H1 (cell line): ENCODE data around the gene FBXO2. TPM values are rescaled to one million over a fixed set of nuclear protein-coding genes. Genes with fewer than 3 reads are reported as not detected.

Experiments used
- CTCF ChIA-PET: fragments of 300-600 bp; sonication (Branson Sonifier 250); formaldehyde crosslinking; loops from one replicate; lab custom pipeline; 2021; ENCODE audit not compliant: partially characterized antibody; lab: Charles Lee
- POLR2A ChIA-PET: fragments of 300-600 bp; sonication (Branson Sonifier 250); formaldehyde crosslinking; loops from one replicate; lab custom pipeline; 2021; ENCODE audit warnings: inconsistent platforms; ENCODE audit not compliant: partially characterized antibody; lab: Charles Lee
- DNase-seq, 2 experiments: peaks; one replicate each; pipeline versions ENCODE4 v3.0.0 to v3.0.0-alpha.2; 2010 to 2022; ENCODE audit warnings: low spot score in 2 of 2, low read depth in 1 of 2, mixed read lengths in 1 of 2
- FAIRE-seq: peaks from 2 replicates; lab custom pipeline; 2011; peaks lifted over from hg19 to GRCh38; lab: Jason Lieb, UNC
- H2AFZ ChIP-seq: 2 replicates; pipeline ENCODE4 v1.8.1; 2012; ENCODE audit warnings: low read length, inconsistent platforms
- H2AK5ac ChIP-seq: 2 replicates; pipeline ENCODE4 v1.6.1; 2013; ENCODE audit warnings: low read depth, low read length
- H2BK120ac ChIP-seq: replicated peaks from 2 replicates; pipeline ENCODE3; 2013; ENCODE audit warnings: low read depth, low read length, inconsistent platforms
- H2BK12ac ChIP-seq: 2 replicates; pipeline ENCODE4 v1.6.1; 2013; ENCODE audit warnings: low read depth, low read length
- H2BK15ac ChIP-seq: 2 replicates; pipeline ENCODE4 v1.6.1; 2013; ENCODE audit warnings: low read length
- H2BK20ac ChIP-seq: 2 replicates; pipeline ENCODE4 v1.6.1; 2013; ENCODE audit warnings: low read length
- H2BK5ac ChIP-seq: 2 replicates; pipeline ENCODE4 v1.6.1; 2013; ENCODE audit warnings: low read depth, low read length
- H3K14ac ChIP-seq: 2 replicates; pipeline ENCODE4 v1.6.1; 2013; ENCODE audit warnings: inconsistent platforms; ENCODE audit not compliant: insufficient read length
- H3K18ac ChIP-seq: 2 replicates; pipeline ENCODE4 v1.6.1; 2013; ENCODE audit warnings: low read length; ENCODE audit errors: extremely low read depth
- H3K23ac ChIP-seq: 2 replicates; pipeline ENCODE4 v1.6.1; 2013; ENCODE audit warnings: inconsistent platforms; ENCODE audit not compliant: insufficient read length
- H3K23me2 ChIP-seq: 2 replicates; pipeline ENCODE4 v1.6.1; 2013; ENCODE audit warnings: low read depth, low read length
- H3K27ac ChIP-seq: 2 replicates; pipeline ENCODE4 v1.6.1; 2011; ENCODE audit warnings: low read depth, low read length, inconsistent platforms
- H3K27me3 ChIP-seq, 4 experiments: replicated peaks in 1 of 4; 1 replicate in 1 of 4; 2 replicates in 3 of 4; pipeline versions ENCODE4 v1.6.1 to v1.8.1; 2011 to 2013; ENCODE audit warnings: low read length in 3 of 4, mild to moderate bottlenecking in 3 of 4, inconsistent platforms in 2 of 4, mixed read lengths in 2 of 4, moderate library complexity in 1 of 4; ENCODE audit not compliant: control insufficient read depth in 3 of 4, insufficient read depth in 3 of 4; ENCODE audit errors: extremely low read depth in 1 of 4
- H3K36me3 ChIP-seq, 4 experiments: 2 replicates each; pipeline versions ENCODE4 v1.6.1 to v1.8.1; 2011 to 2013; ENCODE audit warnings: mild to moderate bottlenecking in 4 of 4, low read length in 3 of 4, moderate library complexity in 2 of 4, control low read depth in 1 of 4, inconsistent platforms in 1 of 4; ENCODE audit not compliant: insufficient read depth in 4 of 4, control insufficient read depth in 2 of 4
- H3K4ac ChIP-seq: replicated peaks from 2 replicates; pipeline ENCODE3; 2013; ENCODE audit warnings: low read length, low read depth, mixed read lengths, inconsistent platforms; ENCODE audit not compliant: insufficient read length
- H3K4me1 ChIP-seq, 4 experiments: replicated peaks in 1 of 4; 1 replicate in 1 of 4; 2 replicates in 3 of 4; pipeline versions ENCODE4 v1.6.1 to v1.8.1; 2011 to 2013; ENCODE audit warnings: low read length in 3 of 4, inconsistent platforms in 2 of 4, mixed read lengths in 1 of 4; ENCODE audit not compliant: insufficient read depth in 4 of 4, control insufficient read depth in 3 of 4
- H3K4me2 ChIP-seq, 2 experiments: 2 replicates each; pipeline versions ENCODE4 v1.6.1 to v1.8.1; 2011 to 2013; ENCODE audit warnings: low read depth in 2 of 2, low read length in 2 of 2, control low read depth in 1 of 2, inconsistent platforms in 1 of 2, mild to moderate bottlenecking in 1 of 2; ENCODE audit not compliant: insufficient read depth in 1 of 2
- H3K4me3 ChIP-seq, 4 experiments: fragments of 200-600, 300-600 bp in 1 of 4; sonication (generic), shearing (Covaris generic), sonication (Bioruptor Twin) in 1 of 4; 2 replicates each; pipeline versions ENCODE4 v1.5.1 to v1.8.1; 2011 to 2016; ENCODE audit warnings: low read length in 4 of 4, low read depth in 3 of 4, control low read depth in 2 of 4, inconsistent platforms in 2 of 4, mild to moderate bottlenecking in 2 of 4, mixed read lengths in 1 of 4, moderate library complexity in 1 of 4; ENCODE audit not compliant: insufficient read depth in 2 of 4; ENCODE audit errors: extremely low read depth in 1 of 4
- H3K56ac ChIP-seq: replicated peaks from 2 replicates; pipeline ENCODE3; 2013; ENCODE audit warnings: low read depth, mild to moderate bottlenecking, mixed read lengths, low read length, inconsistent platforms; ENCODE audit not compliant: insufficient read length
- H3K79me1 ChIP-seq: 2 replicates; pipeline ENCODE4 v1.6.1; 2013; ENCODE audit warnings: low read depth, low read length, control low read depth
- H3K79me2 ChIP-seq, 2 experiments: 2 replicates each; pipeline versions ENCODE4 v1.6.1 to v1.8.1; 2012 to 2013; ENCODE audit warnings: low read length in 2 of 2, mild to moderate bottlenecking in 2 of 2, inconsistent platforms in 1 of 2; ENCODE audit not compliant: insufficient read depth in 2 of 2, control insufficient read depth in 1 of 2
- H3K9ac ChIP-seq, 4 experiments: replicated peaks in 1 of 4; 1 replicate in 1 of 4; 2 replicates in 3 of 4; pipeline versions ENCODE4 v1.6.1 to v1.8.1; 2011 to 2013; ENCODE audit warnings: low read depth in 3 of 4, low read length in 3 of 4, control low read depth in 2 of 4, mild to moderate bottlenecking in 2 of 4, moderate library complexity in 2 of 4, inconsistent platforms in 1 of 4; ENCODE audit errors: extremely low read depth in 1 of 4
- H3K9me3 ChIP-seq, 2 experiments: 2 replicates each; pipeline versions ENCODE4 v1.6.1 to v1.8.1; 2012 to 2013; ENCODE audit warnings: mild to moderate bottlenecking in 2 of 2, moderate library complexity in 2 of 2, control low read depth in 1 of 2, inconsistent platforms in 1 of 2, low read depth in 1 of 2, low read length in 1 of 2, mixed read lengths in 1 of 2; ENCODE audit not compliant: insufficient read depth in 2 of 2
- H4K20me1 ChIP-seq, 2 experiments: replicated peaks in 1 of 2; 2 replicates each; pipeline versions ENCODE3 to v1.8.1; 2011 to 2013; ENCODE audit warnings: inconsistent platforms in 2 of 2, low read length in 2 of 2, mild to moderate bottlenecking in 1 of 2; ENCODE audit not compliant: insufficient read depth in 2 of 2, control insufficient read depth in 1 of 2
- H4K5ac ChIP-seq: 2 replicates; pipeline ENCODE4 v1.6.1; 2013; ENCODE audit warnings: low read length, low read depth, mixed read lengths, inconsistent platforms; ENCODE audit not compliant: insufficient read length
- H4K8ac ChIP-seq: 2 replicates; pipeline ENCODE4 v1.8.0; 2013; ENCODE audit warnings: mild to moderate bottlenecking, moderate library complexity, low read length, inconsistent platforms; ENCODE audit not compliant: insufficient read depth; ENCODE audit errors: extremely low read depth
- H4K91ac ChIP-seq: replicated peaks from 2 replicates; pipeline ENCODE3; 2013; ENCODE audit warnings: low read length, mixed read lengths, inconsistent platforms; ENCODE audit not compliant: insufficient read length
- BACH1 ChIP-seq: IDR thresholded peaks from 2 replicates; pipeline ENCODE4 v1.6.1; 2012; ENCODE audit warnings: low read length, improper control_type of control experiment
- CHD2 ChIP-seq: IDR thresholded peaks from 2 replicates; pipeline ENCODE4 v1.6.1; 2012; ENCODE audit warnings: low read length, improper control_type of control experiment
- JUND ChIP-seq: IDR thresholded peaks from 2 replicates; pipeline ENCODE4 v1.6.1; 2011; ENCODE audit warnings: mild to moderate bottlenecking, improper control_type of control experiment, low read length
- MAX ChIP-seq: IDR thresholded peaks from 2 replicates; pipeline ENCODE4 v1.6.1; 2012; ENCODE audit warnings: inconsistent platforms
- TAF1 ChIP-seq: IDR thresholded peaks from 2 replicates; pipeline ENCODE4 v1.6.1; 2011; ENCODE audit warnings: mild to moderate bottlenecking, low read depth, low read length
- WGBS, 2 experiments: shearing (Covaris generic) in 1 of 2; methylation state at CpG; one replicate each; pipeline versions ENCODE4 v1.1.6 to v1.1.7; 2013 to 2015; ENCODE audit warnings: low lambda C conversion rate in 2 of 2, mixed read lengths in 2 of 2, inconsistent platforms in 1 of 2, low coverage in 1 of 2, missing lambda C conversion rate in 1 of 2; ENCODE audit not compliant: insufficient replicate concordance in 2 of 2, insufficient coverage in 1 of 2, insufficient read length in 1 of 2; ENCODE audit errors: extremely low coverage in 1 of 2, missing lambda C conversion rate in 1 of 2; 5-methylcytosine and 5-hydroxymethylcytosine counted together
- polyA plus RNA-seq, 7 experiments: library from polyadenylated mRNA; depleted of rRNA in 3 of 7; stranded (reverse) in 5 of 7; unstranded in 2 of 7; fragments of >200 nt in 5 of 7; fragments of 200-250 nt in 2 of 7; gene quantifications; 1 replicate in 5 of 7; 2 replicates in 1 of 7; 4 replicates in 1 of 7; pipeline versions ENCODE4 v1.2.1 to v1.2.3, GENCODE V29; 2011 to 2013; ENCODE audit warnings: missing spikeins in 2 of 7, mixed read lengths in 2 of 7
- total RNA-seq: library from RNA; stranded (reverse); fragmentation: NEBNext Ultra II Directional; extraction: Animal tissue kit (Norgen Biotek cat#: 25700); gene quantifications from 2 replicates; pipeline ENCODE4 v1.2.1, GENCODE V29; 2021

Gene FBXO2
- total and polyA plus RNA-seq, 2 of the 8 experiments (the other 6 are each of a cell fraction or from before 2014, with no cell fraction given), result 51.3 to 57.9 TPM

- H3K9ac ChIP-seq, result no peak overlapping the region; a peak in 3 of 7 replicates
- ChIA-PET POLR2A (interaction anchor here (0.5 to 6.2 kb wide), 13 partner anchors 11 to 229 kb away, joined by 3 to 61 read pairs (median 5); partner anchors contain the start of genes FBXO6 and MAD2L2), CTCF (interaction anchor here (0.5 to 4.4 kb wide), 24 partner anchors 8 to 511 kb away, joined by 3 to 25 read pairs (median 4); partner anchors contain the start of genes C1orf167, DISP3 and FBXO6)
- peak overlapping the region; percentile 76 for H4K5ac ChIP-seq
- H3K9me3 ChIP-seq, result no peaks in the 10 kb centered on the region
- no peak overlapping the region for H2BK20ac ChIP-seq
- H3K27ac ChIP-seq, result no peak overlapping the region
- H3K4me3 ChIP-seq, result peak overlapping the region; percentile 56 to 78 (median 72)
- H3K36me3 ChIP-seq, result peaks cover 0 to 8% (median 2%) of the 10 kb centered on the region in 4 experiments; a peak in 2 of 8 replicates
- H3K79me1 ChIP-seq, result peaks cover 3% of the 10 kb centered on the region
- peak overlapping the region; percentile 82; the same call in 1 of the 2 replicates for H4K8ac ChIP-seq
- peak overlapping the region; percentile 32 for H3K4ac ChIP-seq
- peaks cover 6 to 41% (median 34%) of the 10 kb centered on the region in 4 experiments for H3K4me1 ChIP-seq
- no peak overlapping the region for H3K23ac ChIP-seq
- H2AFZ ChIP-seq, result no peak overlapping the region
- DNase-seq, result peak in 1 of 2 experiments; percentile 63
- peak overlapping the region; percentile 67 for H3K56ac ChIP-seq
- H3K18ac ChIP-seq, result peak overlapping the region; percentile 60
- H3K23me2 ChIP-seq, result peaks cover 10% of the 10 kb centered on the region; the same call in 1 of the 2 replicates
- H3K79me2 ChIP-seq, result peaks cover 0 to 7% of the 10 kb centered on the region in 2 experiments; a peak in 1 of 4 replicates
- 0 out of 2 replicates have a peak overlapping the region, but pooled peaks have one; percentile 77 for H2AK5ac ChIP-seq
- no peak overlapping the region for H2BK15ac ChIP-seq
- peaks cover 3 to 15% of the 10 kb centered on the region in 2 experiments for H4K20me1 ChIP-seq
- H3K14ac ChIP-seq, result no peak overlapping the region
- no peak overlapping the region for H2BK120ac ChIP-seq
- H2BK5ac ChIP-seq, result no peak overlapping the region
- WGBS, 2 experiments, result 27% methylated on average over 12 of the region's 17 CpGs; no CpG with 5 or more reads in 1 of the 2 experiments
- peak overlapping the region; percentile 86 for H4K91ac ChIP-seq
- H2BK12ac ChIP-seq, result peak overlapping the region; percentile 80; the same call in 1 of the 2 replicates
- no peak for FAIRE-seq
- H3K27me3 ChIP-seq, result peaks cover 0 to 4% (median 2%) of the 10 kb centered on the region in 4 experiments; a peak in 2 of 7 replicates
- peak overlapping the region; percentile 76 to 95 for H3K4me2 ChIP-seq
- TF ChIP-seq CHD2, result no peak
- TF ChIP-seq JUND, result peak; percentile 61; the same call in 1 of the 2 replicates
- 0 out of 2 replicates have a peak, but pooled peaks have one; percentile 39 for TF ChIP-seq BACH1
- no peak for TF ChIP-seq MAX
- 0 out of 2 replicates have a peak, but pooled peaks have one; percentile 16 for TF ChIP-seq TAF1
- TF ChIP-seq, all 59 proteins: peak for 3
These were observed 948 bp downstream of the FBXO2 start for GRCh38 chr1:11653101-11653860.
